Activated CD4-positive, alpha-beta T cell treated with anti-CD3 and anti-CD28 coated beads for 36 hours (primary cell): Measurements from ENCODE around the gene VGLL3. TPM values are rescaled to one million over a fixed set of nuclear protein-coding genes. Genes with fewer than 3 reads are reported as not detected.

Source experiments
- ATAC-seq: fragments of 200-7000 bp; cut with Tn5 transposase; one replicate; pipeline ENCODE4 v1.10.0; 2021; ENCODE audit warnings: mild to moderate bottlenecking, moderate library complexity
- CTCF ChIA-PET: fragments of 350-600 bp; sonication (Branson Sonifier 250); formaldehyde crosslinking; loops from one replicate; lab custom pipeline; 2021; ENCODE audit warnings: antibody characterized with exemption; lab: Charles Lee
- POLR2A ChIA-PET: fragments of 350-600 bp; sonication (Branson Sonifier 250); formaldehyde crosslinking; loops from one replicate; lab custom pipeline; 2021; ENCODE audit warnings: antibody characterized with exemption, inconsistent platforms; lab: Charles Lee
- DNase-seq: peaks from one replicate; pipeline ENCODE4 v3.0.0-alpha.2; 2020
- H3K27ac Mint-ChIP-seq: one replicate; pipeline ENCODE4 v1.8.0; 2021; ENCODE audit warnings: mixed read lengths
- H3K27me3 Mint-ChIP-seq: one replicate; pipeline ENCODE4 v1.8.0; 2021; ENCODE audit warnings: mixed read lengths
- H3K36me3 Mint-ChIP-seq: one replicate; pipeline ENCODE4 v1.8.0; 2021; ENCODE audit warnings: low read depth, mixed read lengths
- H3K4me1 Mint-ChIP-seq: one replicate; pipeline ENCODE4 v1.8.0; 2021; ENCODE audit warnings: mixed read lengths
- H3K4me3 Mint-ChIP-seq: one replicate; pipeline ENCODE4 v1.8.0; 2021; ENCODE audit warnings: mild to moderate bottlenecking, moderate library complexity, mixed read lengths
- H3K9me3 Mint-ChIP-seq: one replicate; pipeline ENCODE4 v1.8.0; 2021; ENCODE audit warnings: low read depth, mixed read lengths
- intact Hi-C, 2 experiments: fragments of 100-400 bp; cut with DNase I in 1 of 2; cut with micrococcal nuclease in 1 of 2; formaldehyde crosslinking; loops; one replicate each; pipeline versions ENCODE4 v1.14.2 to v1.15.1; 2022 to 2024; cut with DNase I, micrococcal nuclease
- total RNA-seq, 2 experiments: library from RNA; stranded (reverse); gene quantifications; one replicate each; pipeline ENCODE4 v1.2.3, GENCODE V29; 2021

Gene VGLL3
- total RNA-seq, 2 experiments from 2014 or later: not detected

GRCh38 chr3:87001473-87002098 is 10.6 kb upstream of the VGLL3 start:
- no peaks in the 10 kb centered on the region for H3K27me3 Mint-ChIP-seq
- ChIA-PET POLR2A (no interaction called here), CTCF (no interaction called here)
- no peaks in the 10 kb centered on the region for H3K4me1 Mint-ChIP-seq
- ATAC-seq (no peak), DNase-seq (no peak)
- H3K36me3 Mint-ChIP-seq: no peaks in the 10 kb centered on the region
- no peak overlapping the region for H3K4me3 Mint-ChIP-seq
- H3K27ac Mint-ChIP-seq: no peak overlapping the region
- H3K9me3 Mint-ChIP-seq: no peaks in the 10 kb centered on the region
- intact Hi-C loops: no loop called here

GRCh38 chr3:87000940-87001339 is 10.0 kb upstream of the VGLL3 start:
- Mint-ChIP-seq H3K4me3 (no peak overlapping the region), H3K4me1 (no peaks in the 10 kb centered on the region), H3K9me3 (no peaks in the 10 kb centered on the region), H3K27me3 (no peaks in the 10 kb centered on the region), H3K27ac (no peak overlapping the region), H3K36me3 (no peaks in the 10 kb centered on the region)
- no peak for DNase-seq
- ATAC-seq: no peak
- CTCF ChIA-PET: no interaction called here
- intact Hi-C loops: no loop called here
- POLR2A ChIA-PET: no interaction called here

DNA sequence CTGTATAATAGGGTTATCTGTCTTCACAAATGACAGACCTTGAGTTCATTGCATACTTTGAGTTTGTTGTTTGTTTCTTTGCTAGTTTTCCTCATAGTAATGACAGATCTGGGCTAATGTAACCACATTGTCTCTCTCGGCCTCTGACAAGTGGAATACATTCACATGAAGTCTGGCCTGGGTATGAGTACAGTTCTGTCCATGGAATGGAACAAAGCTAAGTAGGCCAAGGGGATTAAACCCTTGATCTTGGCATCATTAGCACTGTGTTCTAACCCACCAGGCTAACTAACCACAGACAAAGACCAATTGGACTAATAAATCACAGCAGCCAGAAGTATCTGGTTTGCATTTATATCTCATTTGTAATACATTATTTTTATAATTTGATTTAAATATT is 7.6 kb upstream of the VGLL3 start:
- Mint-ChIP-seq H3K4me3 (no peak overlapping the region), H3K9me3 (no peaks in the 10 kb centered on the region), H3K36me3 (no peaks in the 10 kb centered on the region), H3K4me1 (no peaks in the 10 kb centered on the region), H3K27me3 (peaks cover 3% of the 10 kb centered on the region), H3K27ac (no peak overlapping the region)
- ChIA-PET CTCF (no interaction called here), POLR2A (no interaction called here)
- intact Hi-C loops: no loop called here
- ATAC-seq: no peak
- no peak for DNase-seq

- Mint-ChIP-seq H3K27me3 (peaks cover 9% of the 10 kb centered on the region), H3K4me3 (no peak overlapping the region), H3K9me3 (no peaks in the 10 kb centered on the region), H3K27ac (no peak overlapping the region), H3K4me1 (no peaks in the 10 kb centered on the region), H3K36me3 (no peaks in the 10 kb centered on the region)
- CTCF ChIA-PET: no interaction called here
- no peak for ATAC-seq
- intact Hi-C loops: no loop called here
- DNase-seq: no peak
- POLR2A ChIA-PET: no interaction called here
These were observed 5.5 kb upstream of the VGLL3 start for GRCh38 chr3:86996261-86996955.

DNA sequence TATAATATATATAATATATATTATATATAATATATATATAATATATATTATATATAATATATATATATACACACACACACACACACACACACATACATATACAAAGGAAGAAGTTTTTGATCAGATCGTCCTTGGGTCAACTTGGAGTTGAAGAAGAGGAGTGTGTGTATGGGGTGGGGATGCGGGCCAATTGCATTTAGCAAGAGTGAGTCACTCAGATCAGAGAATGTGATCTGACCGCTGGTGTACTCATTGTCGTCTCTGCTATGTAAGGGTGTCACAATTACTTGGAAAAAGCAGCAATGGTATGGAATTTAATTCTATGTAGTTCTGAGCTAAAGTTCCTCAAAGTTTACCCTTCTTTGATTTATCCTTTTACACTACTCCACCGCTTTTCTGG is 4.6 kb upstream of the VGLL3 start:
- no peaks in the 10 kb centered on the region for H3K9me3 Mint-ChIP-seq
- H3K27me3 Mint-ChIP-seq: peaks cover 9% of the 10 kb centered on the region
- POLR2A ChIA-PET: no interaction called here
- no peaks in the 10 kb centered on the region for H3K36me3 Mint-ChIP-seq
- H3K4me1 Mint-ChIP-seq: no peaks in the 10 kb centered on the region
- intact Hi-C loops: no loop called here
- ATAC-seq (no peak), DNase-seq (no peak)
- CTCF ChIA-PET: interaction anchor here (0.6 kb wide), 1 partner anchor 117 kb away, joined by 3 read pairs; no protein-coding TSS in a partner anchor
- H3K4me3 Mint-ChIP-seq: no peak overlapping the region
- no peak overlapping the region for H3K27ac Mint-ChIP-seq

DNA sequence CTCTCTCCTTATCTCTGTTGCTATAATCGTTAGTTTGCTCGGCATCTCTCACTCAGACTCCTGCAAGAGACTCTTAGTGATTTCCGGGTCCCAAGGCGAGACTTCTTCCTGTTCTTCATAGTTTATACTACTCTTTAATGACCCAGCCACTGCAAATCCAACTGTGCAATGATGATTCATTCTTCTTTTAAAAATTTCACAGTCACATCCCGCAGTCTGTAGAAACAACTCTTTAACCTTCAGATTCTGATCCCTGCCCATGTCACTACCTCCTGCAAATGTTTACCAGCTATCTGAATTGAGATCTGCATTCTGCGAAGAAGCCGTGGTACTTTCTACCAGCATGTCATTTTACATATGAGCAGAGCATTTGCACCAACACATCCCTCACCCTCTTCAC is 2.8 kb upstream of the VGLL3 start:
- H3K4me1 Mint-ChIP-seq: peaks cover 5% of the 10 kb centered on the region
- H3K27ac Mint-ChIP-seq: no peak overlapping the region
- H3K4me3 Mint-ChIP-seq: no peak overlapping the region
- DNase-seq: no peak
- H3K9me3 Mint-ChIP-seq: no peaks in the 10 kb centered on the region
- H3K36me3 Mint-ChIP-seq: no peaks in the 10 kb centered on the region
- ChIA-PET CTCF (no interaction called here), POLR2A (no interaction called here)
- H3K27me3 Mint-ChIP-seq: peaks cover 20% of the 10 kb centered on the region
- intact Hi-C loops: no loop called here
- no peak for ATAC-seq

- no peak for ATAC-seq
- POLR2A ChIA-PET: no interaction called here
- no peak for DNase-seq
- CTCF ChIA-PET: no interaction called here
- Mint-ChIP-seq H3K27me3 (peaks cover 23% of the 10 kb centered on the region), H3K9me3 (no peaks in the 10 kb centered on the region), H3K4me3 (no peak overlapping the region), H3K4me1 (peaks cover 5% of the 10 kb centered on the region), H3K27ac (no peak overlapping the region), H3K36me3 (no peaks in the 10 kb centered on the region)
- intact Hi-C loops: no loop called here
These were observed 989 bp upstream of the VGLL3 start for GRCh38 chr3:86991840-86992435.

GRCh38 chr3:86991482-86991815 is 500 bp upstream of the VGLL3 start:
- intact Hi-C loops: no loop called here
- POLR2A ChIA-PET: no interaction called here
- H3K27ac Mint-ChIP-seq: no peak overlapping the region
- ATAC-seq (no peak), DNase-seq (no peak)
- CTCF ChIA-PET: no interaction called here
- no peaks in the 10 kb centered on the region for H3K9me3 Mint-ChIP-seq
- peaks cover 5% of the 10 kb centered on the region for H3K4me1 Mint-ChIP-seq
- no peaks in the 10 kb centered on the region for H3K36me3 Mint-ChIP-seq
- peaks cover 23% of the 10 kb centered on the region for H3K27me3 Mint-ChIP-seq
- H3K4me3 Mint-ChIP-seq: no peak overlapping the region

- Mint-ChIP-seq H3K4me1 (peaks cover 5% of the 10 kb centered on the region), H3K4me3 (no peak overlapping the region), H3K9me3 (no peaks in the 10 kb centered on the region), H3K27ac (no peak overlapping the region), H3K36me3 (no peaks in the 10 kb centered on the region), H3K27me3 (peaks cover 23% of the 10 kb centered on the region)
- ATAC-seq: peak; percentile 23
- POLR2A ChIA-PET: no interaction called here
- peak; percentile 15 for DNase-seq
- intact Hi-C loops: no loop called here
- CTCF ChIA-PET: no interaction called here
These were observed 776 bp downstream of the VGLL3 start for GRCh38 chr3:86990012-86990733.

- ChIA-PET POLR2A (no interaction called here), CTCF (no interaction called here)
- intact Hi-C loops: no loop called here
- H3K27ac Mint-ChIP-seq: no peak overlapping the region
- peaks cover 5% of the 10 kb centered on the region for H3K4me1 Mint-ChIP-seq
- H3K27me3 Mint-ChIP-seq: peaks cover 23% of the 10 kb centered on the region
- no peak for DNase-seq
- H3K9me3 Mint-ChIP-seq: no peaks in the 10 kb centered on the region
- H3K4me3 Mint-ChIP-seq: no peak overlapping the region
- no peak for ATAC-seq
- H3K36me3 Mint-ChIP-seq: no peaks in the 10 kb centered on the region
These were observed 1.3 kb downstream of the VGLL3 start for GRCh38 chr3:86989611-86990010.

- Mint-ChIP-seq H3K4me3 (no peak overlapping the region), H3K27me3 (peaks cover 23% of the 10 kb centered on the region), H3K4me1 (peaks cover 5% of the 10 kb centered on the region), H3K27ac (no peak overlapping the region), H3K36me3 (no peaks in the 10 kb centered on the region), H3K9me3 (no peaks in the 10 kb centered on the region)
- DNase-seq (no peak), ATAC-seq (no peak)
- intact Hi-C loops: no loop called here
- POLR2A ChIA-PET: no interaction called here
- CTCF ChIA-PET: no interaction called here
These were observed 1.9 kb downstream of the VGLL3 start for GRCh38 chr3:86989006-86989405.

DNA sequence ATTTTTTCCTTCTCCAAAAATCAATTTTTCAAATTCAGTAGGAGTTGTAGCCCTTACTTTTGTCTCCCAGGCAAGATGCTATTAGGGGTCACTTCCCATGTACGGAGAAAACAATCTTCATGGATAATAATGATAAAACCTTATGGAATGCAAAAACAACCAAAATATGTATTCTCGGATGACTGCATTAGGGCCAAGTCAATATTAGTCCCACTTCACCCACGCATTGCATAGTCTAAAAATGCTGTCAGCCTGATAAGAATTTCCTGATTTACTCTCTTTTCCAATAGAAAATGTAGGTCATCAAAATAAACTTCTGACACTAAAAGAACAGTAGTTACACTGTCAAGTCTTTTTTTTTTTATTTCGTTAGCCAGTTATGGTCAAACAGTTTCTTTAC is 2.7 kb downstream of the VGLL3 start:
- ATAC-seq (no peak), DNase-seq (no peak)
- H3K9me3 Mint-ChIP-seq: no peaks in the 10 kb centered on the region
- H3K27me3 Mint-ChIP-seq: peaks cover 17% of the 10 kb centered on the region
- H3K27ac Mint-ChIP-seq: no peak overlapping the region
- H3K4me3 Mint-ChIP-seq: no peak overlapping the region
- CTCF ChIA-PET: no interaction called here
- POLR2A ChIA-PET: no interaction called here
- peaks cover 5% of the 10 kb centered on the region for H3K4me1 Mint-ChIP-seq
- intact Hi-C loops: no loop called here
- no peaks in the 10 kb centered on the region for H3K36me3 Mint-ChIP-seq
